Uterus (tissue), 4 donors: ENCODE measurements around the gene KRTAP10-3. TPM values are rescaled to one million over a fixed set of nuclear protein-coding genes. Genes with fewer than 3 reads are reported as not detected.
"Not testable (repeated sequence)": the region's sequence is repeated elsewhere in the genome, so short reads cannot be mapped to it uniquely, and the experiment has no call there.

ENCODE experiments used
- DNase-seq, 2 donors: peaks; one replicate each; pipeline ENCODE4 v3.0.0-alpha.2; 2019 to 2020
- H3K27ac ChIP-seq, 2 donors: fragments of 200-600 bp; sonication (generic); 1 replicate in 1 of 2; 2 replicates in 1 of 2; pipeline ENCODE4 v1.5.1; 2016 to 2018
- H3K27me3 ChIP-seq, 2 donors: fragments of 200-600 bp; sonication (generic); one replicate each; pipeline ENCODE4 v1.5.1; 2018 to 2019; ENCODE audit warnings: control low read depth in 1 of 2
- H3K36me3 ChIP-seq, 2 donors: fragments of 200-600 bp; sonication (generic); one replicate each; pipeline ENCODE4 v1.5.1; 2019; ENCODE audit warnings: control low read depth in 1 of 2
- H3K4me1 ChIP-seq, 2 donors: fragments of 200-600 bp; sonication (generic); one replicate each; pipeline ENCODE4 v1.5.1; 2018 to 2019; ENCODE audit warnings: control low read depth in 1 of 2
- H3K4me3 ChIP-seq, 2 donors: fragments of 200-600 bp; sonication (generic); 1 replicate in 1 of 2; 2 replicates in 1 of 2; pipeline ENCODE4 v1.5.1; 2018 to 2019; ENCODE audit warnings: mild to moderate bottlenecking in 1 of 2
- H3K9me3 ChIP-seq, 2 donors: fragments of 200-600 bp; sonication (generic); one replicate each; pipeline ENCODE4 v1.5.1; 2019; ENCODE audit warnings: control low read depth in 1 of 2
- CTCF ChIP-seq, 4 experiments: fragments of 200-600 bp in 2 of 4; fragments of 450-650 bp in 2 of 4; sonication (generic) in 2 of 4; IDR thresholded peaks; one replicate each; pipeline ENCODE4 v1.5.1; 2016 to 2019; ENCODE audit warnings: antibody characterized with exemption in 4 of 4, mild to moderate bottlenecking in 2 of 4, moderate library complexity in 1 of 4
- POLR2A ChIP-seq, 2 donors: fragments of 450-650 bp; IDR thresholded peaks; one replicate each; pipeline ENCODE4 v1.6.1; 2016; ENCODE audit warnings: antibody characterized with exemption in 2 of 2, mild to moderate bottlenecking in 1 of 2, moderate library complexity in 1 of 2
- intact Hi-C: fragments of 100-400 bp; cut with DNase I; formaldehyde crosslinking; loops from one replicate; pipeline ENCODE4 v1.15.1; 2023; ENCODE audit warnings: low total_unique reads
- total RNA-seq, 4 donors: library from RNA; depleted of rRNA in 3 of 4; stranded (reverse); fragments of >200 nt in 3 of 4; gene quantifications; one replicate each; pipeline versions ENCODE4 v1.1.0 to v1.2.4, GENCODE V29; 2014 to 2023
- donor health status: DM: yes; HTN: yes; CAD: no.

The KRTAP10-3 gene
- total RNA-seq, 4 donors from 2014 or later: not detected

GRCh38 chr21:44601596-44602462, 43.2 kb upstream of the KRTAP10-3 start:
- Histone ChIP-seq H3K27ac (no peak overlapping the region), H3K9me3 (no peaks in the 10 kb centered on the region), H3K27me3 (no peaks in the 10 kb centered on the region), H3K4me3 (no peak overlapping the region), H3K36me3 (no peaks in the 10 kb centered on the region), H3K4me1 (no peaks in the 10 kb centered on the region)
- no peak for DNase-seq
- TF ChIP-seq POLR2A (IDR thresholded peaks at IDR 0.05) (no peak), CTCF (IDR thresholded peaks at IDR 0.05) (no peak)
- intact Hi-C loops: no loop called here

GRCh38 chr21:44601091-44601490, 42.5 kb upstream of the KRTAP10-3 start:
- H3K4me1 ChIP-seq, H3K4me3 ChIP-seq, intact Hi-C loops, H3K9me3 ChIP-seq, H3K36me3 ChIP-seq, H3K27me3 ChIP-seq, DNase-seq, H3K27ac ChIP-seq: not testable (repeated sequence)

- H3K4me1 ChIP-seq, H3K27me3 ChIP-seq, DNase-seq, H3K27ac ChIP-seq, H3K4me3 ChIP-seq, intact Hi-C loops, H3K9me3 ChIP-seq, H3K36me3 ChIP-seq: not testable (repeated sequence)
Observed at GRCh38 chr21:44600118-44600978, 41.8 kb upstream of the KRTAP10-3 start, which contains the start of gene KRTAP10-7. Gene KRTAP10-7, plus strand, starts transcription at chr21:44600597. Its CDS starts 25 bp downstream, at chr21:44600622.

- H3K4me1 ChIP-seq: no peaks in the 10 kb centered on the region
- no peaks in the 10 kb centered on the region for H3K27me3 ChIP-seq
- no peak for DNase-seq
- no peak for TF ChIP-seq CTCF (IDR thresholded peaks at IDR 0.05)
- no peak for TF ChIP-seq POLR2A (IDR thresholded peaks at IDR 0.05)
- H3K36me3 ChIP-seq: no peaks in the 10 kb centered on the region
- intact Hi-C loops: no loop called here
- H3K9me3 ChIP-seq: no peaks in the 10 kb centered on the region
- H3K4me3 ChIP-seq: no peak overlapping the region
- no peak overlapping the region for H3K27ac ChIP-seq
Observed at GRCh38 chr21:44599264-44600029, 40.9 kb upstream of the KRTAP10-3 start.

GRCh38 chr21:44598061-44598460, 39.5 kb upstream of the KRTAP10-3 start:
- no peak for TF ChIP-seq POLR2A (IDR thresholded peaks at IDR 0.05)
- no peak for TF ChIP-seq CTCF (IDR thresholded peaks at IDR 0.05)
- DNase-seq: no peak
- intact Hi-C loops: no loop called here
- Histone ChIP-seq H3K4me1 (no peaks in the 10 kb centered on the region), H3K27ac (no peak overlapping the region), H3K36me3 (no peaks in the 10 kb centered on the region), H3K4me3 (no peak overlapping the region), H3K27me3 (no peaks in the 10 kb centered on the region), H3K9me3 (no peaks in the 10 kb centered on the region)
